ENCODE results near the gene OSBP2.
"Not testable (repeated sequence)": the region's sequence is repeated elsewhere in the genome, so short reads cannot be mapped to it uniquely, and the experiment has no call there.

OSBP2 gene

GRCh38 chr22:30755759-30756124, 61.1 kb downstream of the OSBP2 start:
- DNase-seq (ENCODE audit: low read depth, low spot score) = no peak

GRCh38 chr22:30763815-30764673, 69.4 kb downstream of the OSBP2 start:
- no peak for DNase-seq (ENCODE audit: low read depth, low spot score)

- DNase-seq (ENCODE audit: low read depth, low spot score) = no peak
These were observed 73.0 kb downstream of the OSBP2 start for GRCh38 chr22:30767661-30768060.

- DNase-seq (ENCODE audit: low read depth, low spot score) = no peak
These were observed 76.0 kb downstream of the OSBP2 start for GRCh38 chr22:30770716-30771115.

GRCh38 chr22:30773919-30774318, 79.2 kb downstream of the OSBP2 start:
- no peak for DNase-seq (ENCODE audit: low read depth, low spot score)

GRCh38 chr22:30774566-30774965, 79.9 kb downstream of the OSBP2 start:
- DNase-seq (ENCODE audit: low read depth, low spot score) = no peak

- no peak for DNase-seq (ENCODE audit: low read depth, low spot score)
These were observed 81.8 kb downstream of the OSBP2 start for GRCh38 chr22:30776476-30776875.

- not testable (repeated sequence) for DNase-seq (ENCODE audit: low read depth, low spot score)
These were observed 82.5 kb downstream of the OSBP2 start for GRCh38 chr22:30777146-30777545.

GRCh38 chr22:30777587-30777986, 82.9 kb downstream of the OSBP2 start:
- no peak for DNase-seq (ENCODE audit: low read depth, low spot score)

- no peak for DNase-seq (ENCODE audit: low read depth, low spot score)
These were observed 83.6 kb downstream of the OSBP2 start for GRCh38 chr22:30778261-30778660.

- no peak for DNase-seq (ENCODE audit: low read depth, low spot score)
These were observed 85.4 kb downstream of the OSBP2 start for GRCh38 chr22:30780026-30780425.

GRCh38 chr22:30781271-30781875, 86.7 kb downstream of the OSBP2 start:
- no peak for DNase-seq (ENCODE audit: low read depth, low spot score)

GRCh38 chr22:30782613-30783012, 87.9 kb downstream of the OSBP2 start:
- DNase-seq (ENCODE audit: low read depth, low spot score) = no peak

GRCh38 chr22:30783021-30783420, 88.3 kb downstream of the OSBP2 start:
- DNase-seq (ENCODE audit: low read depth, low spot score) = no peak

- DNase-seq (ENCODE audit: low read depth, low spot score) = no peak
These were observed 90.9 kb downstream of the OSBP2 start for GRCh38 chr22:30785527-30785926.

GRCh38 chr22:30790366-30790765, 95.7 kb downstream of the OSBP2 start:
- no peak for DNase-seq (ENCODE audit: low read depth, low spot score)

- no peak for DNase-seq (ENCODE audit: low read depth, low spot score)
These were observed 97.8 kb downstream of the OSBP2 start for GRCh38 chr22:30792456-30792855.

GRCh38 chr22:30795118-30795517, 100.4 kb downstream of the OSBP2 start:
- no peak for DNase-seq (ENCODE audit: low read depth, low spot score)

- no peak for DNase-seq (ENCODE audit: low read depth, low spot score)
These were observed 107.0 kb downstream of the OSBP2 start for GRCh38 chr22:30801695-30802094.

GRCh38 chr22:30802202-30803166, 107.8 kb downstream of the OSBP2 start:
- no peak for DNase-seq (ENCODE audit: low read depth, low spot score)

- DNase-seq (ENCODE audit: low read depth, low spot score) = no peak
These were observed 109.0 kb downstream of the OSBP2 start for GRCh38 chr22:30803679-30804078.

- DNase-seq (ENCODE audit: low read depth, low spot score) = no peak
These were observed 110.0 kb downstream of the OSBP2 start for GRCh38 chr22:30804626-30805025.
